HepG2 (cell line): ENCODE results near the gene CABLES2. TPM values are rescaled to one million over a fixed set of nuclear protein-coding genes. Genes with fewer than 3 reads are reported as not detected.

Source experiments
- ARNTL ChIP-seq: sonication (generic); formaldehyde crosslinking; IDR thresholded peaks from 2 replicates; pipeline ENCODE4 v1.4.0; 2020; ENCODE audit warnings: mild to moderate bottlenecking, missing genetic modification reagents
- CBX5 ChIP-seq: sonication (generic); formaldehyde crosslinking; IDR thresholded peaks from 2 replicates; pipeline ENCODE4 v1.4.0; 2020; ENCODE audit warnings: missing genetic modification reagents, borderline replicate concordance
- ELF1 ChIP-seq: sonication (generic); formaldehyde crosslinking; IDR thresholded peaks from 2 replicates; pipeline ENCODE4 v1.4.0; 2020; ENCODE audit warnings: missing genetic modification reagents
- IKZF4 ChIP-seq: sonication (generic); formaldehyde crosslinking; IDR thresholded peaks from 2 replicates; pipeline ENCODE4 v1.5.1; 2020; ENCODE audit warnings: borderline replicate concordance, mild to moderate bottlenecking, low read depth, missing genetic modification reagents; ENCODE audit errors: not compliant biosample characterization
- MED13 ChIP-seq: sonication (generic); formaldehyde crosslinking; IDR thresholded peaks from 2 replicates; pipeline ENCODE4 v1.5.0; 2020; ENCODE audit warnings: missing genetic modification reagents
- NFKB2 ChIP-seq: sonication (generic); formaldehyde crosslinking; IDR thresholded peaks from 2 replicates; pipeline ENCODE4 v1.4.0; 2020; ENCODE audit warnings: missing genetic modification reagents, borderline replicate concordance
- PAXIP1 ChIP-seq: sonication (generic); formaldehyde crosslinking; conservative IDR thresholded peaks from 2 replicates; pipeline ENCODE4 v1.4.0; 2020; ENCODE audit warnings: mild to moderate bottlenecking, missing genetic modification reagents, moderate library complexity
- RBM39 ChIP-seq: fragments of 200-400 bp; formaldehyde crosslinking; IDR thresholded peaks from one replicate; pipeline ENCODE4 v1.6.1; 2018; ENCODE audit warnings: antibody characterized with exemption, mild to moderate bottlenecking, low read depth, low read length; ENCODE audit not compliant: poor library complexity, severe bottlenecking
- SALL2 ChIP-seq: sonication (generic); formaldehyde crosslinking; IDR thresholded peaks from 2 replicates; pipeline ENCODE4 v1.8.1; 2023; ENCODE audit warnings: mild to moderate bottlenecking, missing genetic modification reagents, inconsistent platforms
- SMAD3 ChIP-seq: sonication (generic); formaldehyde crosslinking; IDR thresholded peaks from 2 replicates; pipeline ENCODE4 v1.4.0; 2020; ENCODE audit warnings: missing genetic modification reagents
- YEATS2 ChIP-seq: sonication (generic); formaldehyde crosslinking; IDR thresholded peaks from 2 replicates; pipeline ENCODE4 v1.4.0; 2020; ENCODE audit warnings: missing genetic modification reagents, borderline replicate concordance
- ZFX ChIP-seq: sonication (generic); formaldehyde crosslinking; IDR thresholded peaks from 2 replicates; pipeline ENCODE4 v1.4.0; 2020; ENCODE audit warnings: mild to moderate bottlenecking, low read depth, missing genetic modification reagents, moderate library complexity
- ZNF782 ChIP-seq: sonication (generic); formaldehyde crosslinking; IDR thresholded peaks from 2 replicates; pipeline ENCODE4 v1.4.0; 2020; ENCODE audit warnings: missing genetic modification reagents, mild to moderate bottlenecking, borderline replicate concordance
- ZNF788 ChIP-seq: sonication (generic); formaldehyde crosslinking; IDR thresholded peaks from 2 replicates; pipeline ENCODE4 v1.5.0; 2020; ENCODE audit warnings: mild to moderate bottlenecking, missing genetic modification reagents, borderline replicate concordance
- ZSCAN22 ChIP-seq: sonication (generic); formaldehyde crosslinking; IDR thresholded peaks from 2 replicates; pipeline ENCODE4 v1.4.0; 2020; ENCODE audit warnings: mild to moderate bottlenecking, missing genetic modification reagents
- polyA plus RNA-seq, 8 experiments: library from polyadenylated mRNA; depleted of rRNA in 3 of 8; stranded (reverse) in 7 of 8; unstranded in 1 of 8; fragments of >200 nt; fragmentation: Illumina TruSeq in 4 of 8; extraction: Trizol in 4 of 8; gene quantifications; 2 replicates each; pipeline versions ENCODE4 v1.2.1 to v1.2.3, GENCODE V29; 2011 to 2016; ENCODE audit warnings: low read depth in 4 of 8, missing spikeins in 1 of 8, mixed read lengths in 1 of 8; ENCODE audit not compliant: insufficient read depth in 1 of 8
- total RNA-seq, 5 experiments: library from RNA; depleted of rRNA; stranded (reverse); fragments of >200 nt; fragmentation: Illumina TruSeq; extraction: Trizol; gene quantifications; 2 replicates each; pipeline ENCODE4 v1.2.3, GENCODE V29; 2016; ENCODE audit warnings: low read depth in 1 of 5
- TF ChIP-seq, protein P1 (sequence below), 2 experiments: sonication (generic) in 1 of 2; formaldehyde crosslinking in 1 of 2; IDR thresholded peaks; 2 replicates each; pipeline versions ENCODE4 v1.6.1 to v1.9.0; 2014 to 2022; ENCODE audit warnings: antibody characterized with exemption in 1 of 2, borderline replicate concordance in 1 of 2, inconsistent platforms in 1 of 2, low read depth in 1 of 2, missing genetic modification reagents in 1 of 2

CABLES2 gene
- total and polyA plus RNA-seq, 2 of the 13 experiments (the other 11 are each of a cell fraction or from before 2014, with no cell fraction given), result 5.2 to 9.7 TPM

- TF ChIP-seq IKZF4 (CRISPR knock-in tag) (peak; percentile 66), ELF1 (CRISPR knock-in tag) (peak; percentile 39), ZSCAN22 (CRISPR knock-in tag) (no peak), YEATS2 (peak; percentile 0; the same call in 1 of the 2 replicates), PAXIP1 (CRISPR knock-in tag) (no peak), NFKB2 (0 out of 2 replicates have a peak, but pooled peaks have one; percentile 16), CBX5 (CRISPR knock-in tag) (0 out of 2 replicates have a peak, but pooled peaks have one; percentile 38), ZNF788 (peak; percentile 35; the same call in 1 of the 2 replicates), SMAD3 (peak; percentile 51; the same call in 1 of the 2 replicates), MED13 (CRISPR knock-in tag) (0 out of 2 replicates have a peak, but pooled peaks have one; percentile 40), SALL2 (CRISPR knock-in tag) (peak; percentile 90; the same call in 1 of the 2 replicates), ZNF782 (0 out of 2 replicates have a peak, but pooled peaks have one; percentile 30), ZFX (peak; percentile 63), ARNTL (CRISPR knock-in tag) (no peak), RBM39 (peak; percentile 79)
- TF ChIP-seq, protein P1, sequence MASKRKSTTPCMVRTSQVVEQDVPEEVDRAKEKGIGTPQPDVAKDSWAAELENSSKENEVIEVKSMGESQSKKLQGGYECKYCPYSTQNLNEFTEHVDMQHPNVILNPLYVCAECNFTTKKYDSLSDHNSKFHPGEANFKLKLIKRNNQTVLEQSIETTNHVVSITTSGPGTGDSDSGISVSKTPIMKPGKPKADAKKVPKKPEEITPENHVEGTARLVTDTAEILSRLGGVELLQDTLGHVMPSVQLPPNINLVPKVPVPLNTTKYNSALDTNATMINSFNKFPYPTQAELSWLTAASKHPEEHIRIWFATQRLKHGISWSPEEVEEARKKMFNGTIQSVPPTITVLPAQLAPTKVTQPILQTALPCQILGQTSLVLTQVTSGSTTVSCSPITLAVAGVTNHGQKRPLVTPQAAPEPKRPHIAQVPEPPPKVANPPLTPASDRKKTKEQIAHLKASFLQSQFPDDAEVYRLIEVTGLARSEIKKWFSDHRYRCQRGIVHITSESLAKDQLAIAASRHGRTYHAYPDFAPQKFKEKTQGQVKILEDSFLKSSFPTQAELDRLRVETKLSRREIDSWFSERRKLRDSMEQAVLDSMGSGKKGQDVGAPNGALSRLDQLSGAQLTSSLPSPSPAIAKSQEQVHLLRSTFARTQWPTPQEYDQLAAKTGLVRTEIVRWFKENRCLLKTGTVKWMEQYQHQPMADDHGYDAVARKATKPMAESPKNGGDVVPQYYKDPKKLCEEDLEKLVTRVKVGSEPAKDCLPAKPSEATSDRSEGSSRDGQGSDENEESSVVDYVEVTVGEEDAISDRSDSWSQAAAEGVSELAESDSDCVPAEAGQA (IDR thresholded peaks at IDR 0.05; ENCODE audit: low read depth), result peak; percentile 86
- TF ChIP-seq, protein P1 (CRISPR knock-in tag; IDR thresholded peaks at IDR 0.05; ENCODE audit: borderline replicate concordance), result no peak
Observed at GRCh38 chr20:62405108-62405980, 1.7 kb downstream of the CABLES2 start (continued).
